Measurements from ENCODE around the gene LRRC3C.
"Not testable (repeated sequence)": the region's sequence is repeated elsewhere in the genome, so short reads cannot be mapped to it uniquely, and the experiment has no call there.

Gene LRRC3C, protein sequence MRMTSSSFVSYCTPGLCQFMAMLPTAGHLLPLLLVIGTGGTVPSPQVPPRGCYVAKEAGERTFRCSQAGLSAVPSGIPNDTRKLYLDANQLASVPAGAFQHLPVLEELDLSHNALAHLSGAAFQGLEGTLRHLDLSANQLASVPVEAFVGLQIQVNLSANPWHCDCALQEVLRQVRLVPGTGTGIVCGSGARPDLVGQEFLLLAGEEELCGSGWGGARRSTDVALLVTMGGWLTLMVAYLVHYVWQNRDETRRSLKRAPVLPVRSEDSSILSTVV

DNA sequence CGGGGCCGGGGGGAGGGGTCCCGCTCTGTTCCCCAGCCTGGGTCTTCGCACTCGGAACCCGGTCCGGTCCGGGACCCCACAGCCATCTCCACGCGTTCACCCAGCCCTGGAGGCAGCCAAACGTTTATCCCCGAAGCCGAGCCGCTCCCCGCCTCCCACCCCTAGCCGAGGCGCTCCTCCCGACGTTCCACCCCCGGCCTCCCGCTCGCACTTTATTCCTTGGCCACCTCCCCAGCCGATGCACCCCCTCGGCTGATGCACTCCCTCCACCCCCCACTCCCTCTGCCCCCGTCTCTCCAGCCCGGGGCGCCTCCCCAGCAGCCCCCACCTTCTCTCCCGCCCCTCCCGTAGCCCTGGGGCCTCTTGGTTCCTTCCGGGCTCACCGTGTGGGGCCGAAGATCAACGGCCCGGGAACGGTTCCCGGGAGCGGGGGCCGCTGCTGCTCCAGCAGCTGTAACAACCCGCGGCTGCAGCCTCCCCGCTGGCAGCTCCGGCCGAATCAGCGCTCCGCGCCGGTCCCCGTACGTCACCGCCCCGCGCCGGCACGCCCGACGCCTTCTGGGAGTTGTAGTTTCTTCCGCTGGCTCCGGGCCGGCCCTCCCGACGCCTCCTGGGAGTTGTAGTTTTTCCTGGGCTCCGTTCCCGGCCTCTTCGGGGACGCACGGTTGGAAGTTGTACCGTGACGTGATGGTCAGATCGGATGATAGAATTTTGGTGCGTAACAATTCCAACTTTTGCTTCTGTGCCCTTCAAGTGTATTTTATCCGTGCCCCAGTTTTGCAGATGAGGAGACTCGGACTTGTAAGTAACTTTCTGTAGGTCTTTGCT lies at the start of gene LRRC3C, which contains the start of gene ORMDL3:
Gene LRRC3C, plus strand, starts transcription at position 632 of the 828 bp plus-strand sequence. CDS start 13,792 bp downstream, outside the sequence.
Gene ORMDL3, minus strand, starts transcription at position 501 of the 828 bp plus-strand sequence. CDS start 3,398 bp downstream, outside the sequence.
- peak; percentile 98 for DNase-seq (ENCODE audit: low spot score)

DNA sequence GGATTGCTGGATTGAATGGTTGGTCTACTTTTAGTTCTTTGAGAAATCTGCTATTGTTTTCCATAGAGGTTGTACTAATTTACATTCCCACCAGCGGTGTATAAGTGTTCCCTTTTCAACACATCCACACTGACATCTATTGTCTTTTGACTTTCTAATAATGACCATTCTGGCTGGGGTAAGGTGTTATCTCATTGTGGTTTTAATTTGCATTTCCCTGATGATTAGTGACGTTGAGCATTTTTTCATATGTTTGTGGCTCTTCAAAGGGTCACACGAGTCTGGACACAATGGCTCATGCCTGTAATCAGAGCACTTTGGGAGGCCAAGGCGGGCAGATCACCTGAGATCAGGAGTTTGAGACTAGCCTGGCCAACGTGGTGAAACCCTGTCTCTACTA lies 41.4 kb upstream of the LRRC3C start:
- DNase-seq (ENCODE audit: low spot score), result not testable (repeated sequence)

DNA sequence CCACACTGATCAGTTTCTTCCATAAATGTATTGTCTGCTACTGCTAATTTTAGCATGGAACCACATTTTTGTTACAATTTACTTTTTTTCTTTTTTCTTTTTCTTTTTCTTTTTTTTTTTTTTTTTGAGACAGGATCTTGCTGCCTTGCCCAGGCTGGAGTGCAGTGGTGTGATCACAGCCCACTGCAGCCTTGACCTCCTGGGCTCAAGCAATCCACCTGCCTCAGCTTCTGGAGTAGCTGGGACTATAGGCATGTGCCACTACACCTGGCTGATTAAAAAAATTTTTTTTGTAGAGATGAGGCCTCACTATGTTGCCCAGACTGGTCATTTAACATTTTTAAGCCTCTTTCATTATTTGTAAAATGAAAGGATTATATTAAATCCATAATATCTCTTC lies 40.5 kb upstream of the LRRC3C start:
- no peak for DNase-seq (ENCODE audit: low spot score)

DNA sequence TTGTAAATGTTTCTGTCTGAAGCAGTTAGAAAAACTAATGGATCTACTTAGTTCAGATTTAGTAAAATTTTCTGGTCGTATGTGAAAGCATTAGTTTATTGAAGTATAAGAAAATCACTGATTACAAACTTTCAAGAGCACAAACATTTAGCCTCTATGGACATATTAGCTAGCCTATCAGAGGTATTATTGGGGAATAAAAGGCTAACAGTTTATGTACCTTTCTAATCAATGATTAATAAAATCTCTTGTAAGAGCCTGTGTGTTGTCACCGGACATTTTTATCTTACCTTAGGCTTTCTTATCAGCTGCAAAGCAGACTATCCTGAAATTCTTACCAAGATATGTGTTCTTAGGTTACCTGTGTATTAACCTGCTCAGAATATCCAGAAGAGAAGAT lies 38.3 kb upstream of the LRRC3C start:
- no peak for DNase-seq (ENCODE audit: low spot score)

DNA sequence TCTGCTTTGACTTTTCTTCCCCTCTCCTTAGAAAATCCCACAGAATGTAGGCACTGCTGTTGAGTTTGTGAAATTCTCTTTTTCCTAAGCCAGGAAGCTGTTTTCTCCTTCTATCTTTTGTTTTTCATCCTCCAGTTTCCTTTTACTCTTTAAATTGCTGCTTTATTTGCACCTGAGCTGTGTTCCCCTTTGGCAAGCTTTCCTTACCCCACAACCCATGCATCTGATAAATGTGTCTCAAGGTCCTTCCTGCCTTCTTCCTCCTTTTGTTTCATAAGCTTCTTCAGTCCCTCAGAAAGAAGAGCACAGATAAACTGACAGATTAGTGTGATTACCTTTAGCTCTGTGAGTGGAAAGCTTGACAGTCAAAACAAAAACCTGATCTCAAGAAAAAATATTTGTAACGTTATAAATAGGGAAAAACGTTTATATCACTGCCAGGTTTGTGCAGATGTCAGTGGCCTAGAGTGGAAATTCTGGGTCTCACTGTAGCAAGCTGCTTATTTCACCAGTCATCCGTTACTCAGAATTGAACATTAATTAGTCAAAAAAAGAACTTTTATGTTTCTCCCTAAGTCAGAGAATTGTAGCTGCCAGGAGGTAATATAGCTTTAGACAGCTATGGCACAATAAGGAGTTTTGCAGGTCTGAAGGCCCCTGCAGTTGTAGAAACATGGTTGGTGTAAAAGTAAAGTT lies 32.7 kb upstream of the LRRC3C start:
- DNase-seq (ENCODE audit: low spot score), result no peak

DNA sequence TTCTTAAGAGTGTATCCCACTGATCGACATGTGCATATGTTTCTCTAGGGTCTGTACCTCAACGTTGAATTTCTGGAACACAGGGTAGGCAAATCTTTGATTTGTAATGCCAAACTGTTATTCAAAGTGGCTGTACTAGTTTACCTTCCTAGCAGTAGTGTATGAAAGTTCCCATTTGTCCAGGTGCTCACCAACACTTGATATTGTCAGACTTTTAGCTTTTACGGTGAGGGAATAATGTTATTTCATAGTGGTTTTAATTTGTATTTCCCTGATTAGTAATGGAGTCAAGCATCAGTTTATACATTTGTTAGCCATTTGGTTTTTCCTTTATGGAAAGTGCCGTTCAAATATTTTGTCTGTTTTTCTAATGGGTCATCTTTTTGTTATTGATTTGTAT lies 29.4 kb upstream of the LRRC3C start:
- no peak for DNase-seq (ENCODE audit: low spot score)

DNA sequence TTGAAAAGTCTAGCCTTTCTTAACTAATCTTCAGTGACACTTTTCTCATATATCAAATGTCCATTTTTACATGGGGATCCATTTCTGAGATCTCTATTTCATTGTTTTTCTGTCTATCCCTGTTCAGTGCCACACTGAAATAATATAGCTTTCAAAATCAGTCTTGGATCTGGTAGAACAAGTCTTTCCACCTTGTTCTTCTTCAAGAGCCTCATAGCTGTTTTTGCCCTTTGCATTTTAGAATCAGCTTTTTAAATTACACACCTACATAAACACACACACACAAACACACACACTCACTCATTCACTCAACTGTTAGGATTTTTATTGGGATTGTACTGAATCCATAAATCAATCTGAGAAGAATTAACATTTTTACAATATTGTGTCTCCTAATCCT lies 28.3 kb upstream of the LRRC3C start:
- DNase-seq (ENCODE audit: low spot score), result no peak

DNA sequence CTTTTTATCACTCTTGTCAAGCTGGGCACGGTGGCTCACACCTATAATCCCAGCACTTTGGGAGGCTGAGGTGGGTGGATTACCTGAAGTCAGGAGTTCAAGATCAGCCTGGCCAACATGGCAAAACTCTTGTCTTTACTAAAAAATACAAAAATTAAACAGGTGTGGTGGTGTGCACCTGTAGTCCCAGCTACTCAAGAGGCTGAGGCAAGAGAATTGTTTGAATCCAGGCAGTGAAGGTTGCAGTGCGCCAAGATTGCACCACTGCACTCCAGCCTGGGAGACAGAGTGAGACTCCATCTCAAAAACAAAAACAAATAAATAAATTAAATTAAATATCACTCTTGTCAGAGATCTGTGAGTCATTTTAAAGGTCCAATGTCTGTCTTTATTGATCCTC lies 25.5 kb upstream of the LRRC3C start:
- DNase-seq (ENCODE audit: low spot score), result not testable (repeated sequence)

DNA sequence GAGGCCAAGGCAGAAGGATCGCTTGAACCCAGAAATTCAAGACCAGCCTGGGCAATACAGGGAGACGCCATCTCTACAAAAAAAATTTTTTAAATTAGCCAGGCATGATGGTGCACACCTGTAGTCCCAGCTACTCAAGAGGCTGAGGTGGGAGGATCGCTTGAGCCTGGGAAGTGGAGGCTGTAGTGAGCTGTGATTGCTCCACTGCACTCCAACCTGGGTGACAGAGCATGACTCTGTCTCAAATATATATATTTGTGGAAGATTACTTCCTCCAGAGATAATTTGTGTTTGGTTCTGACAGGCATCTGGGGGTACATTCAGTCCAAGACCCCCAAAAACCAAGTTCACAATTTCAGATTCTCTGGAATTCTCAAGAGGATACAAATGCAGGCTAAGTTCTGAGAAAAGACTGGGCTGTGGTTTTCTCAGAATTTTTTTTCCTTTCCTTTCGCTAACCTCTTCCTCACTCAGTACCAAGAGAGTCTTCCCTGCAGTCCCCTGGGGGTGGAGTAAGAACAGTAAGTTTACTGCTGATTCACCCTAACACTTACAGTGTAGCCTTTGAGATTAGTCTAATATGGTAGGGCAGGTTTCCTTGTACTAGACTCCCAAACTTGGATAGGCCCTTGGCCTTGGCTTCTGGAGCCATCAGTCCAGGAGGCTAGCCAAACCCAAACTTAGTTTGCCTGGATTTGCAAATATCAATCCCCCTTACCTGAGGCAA lies 24.2 kb upstream of the LRRC3C start:
- DNase-seq (ENCODE audit: low spot score), result no peak

DNA sequence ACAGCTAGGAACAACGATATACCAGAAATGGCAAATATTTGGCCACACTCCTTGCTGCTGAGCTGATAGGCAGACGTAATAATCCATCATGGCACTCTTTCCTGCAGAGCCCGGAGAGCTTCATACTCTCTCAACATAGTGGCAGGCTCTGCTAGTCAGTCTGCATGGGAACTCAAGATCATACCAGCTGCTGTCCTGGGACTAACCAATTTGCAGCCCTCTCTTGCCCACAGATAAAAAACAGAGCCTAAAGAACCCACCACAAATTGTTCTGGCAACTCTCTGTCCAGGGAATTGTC lies 22.6 kb upstream of the LRRC3C start:
- DNase-seq (ENCODE audit: low spot score), result no peak

DNA sequence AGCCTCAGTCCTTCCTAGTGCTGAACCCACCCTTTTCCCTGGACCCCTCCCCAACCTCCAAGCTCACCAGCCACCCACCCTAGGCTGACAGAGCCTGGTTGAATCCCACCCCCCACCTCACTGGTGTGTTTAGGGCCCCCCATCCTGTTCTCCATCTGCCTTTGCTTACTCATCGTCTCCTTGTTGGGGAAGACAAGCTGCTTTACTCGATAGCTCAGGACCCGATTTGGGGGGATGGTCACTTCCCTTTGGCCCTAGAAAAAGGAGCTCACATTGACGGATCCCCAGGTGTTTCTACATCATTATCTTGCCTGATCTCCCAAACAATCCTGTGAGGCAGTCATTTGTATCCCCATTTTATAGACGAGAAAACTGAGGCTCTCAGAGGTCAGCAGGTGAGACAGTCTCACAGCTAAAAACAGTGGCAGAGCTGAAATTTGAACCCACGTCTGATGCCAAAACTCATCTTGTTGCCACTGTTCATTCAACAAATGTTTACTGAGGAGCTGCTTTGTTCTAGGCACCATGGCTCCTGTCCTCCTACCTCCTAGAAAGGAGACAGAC lies 18.7 kb upstream of the LRRC3C start:
- no peak for DNase-seq (ENCODE audit: low spot score)

DNA sequence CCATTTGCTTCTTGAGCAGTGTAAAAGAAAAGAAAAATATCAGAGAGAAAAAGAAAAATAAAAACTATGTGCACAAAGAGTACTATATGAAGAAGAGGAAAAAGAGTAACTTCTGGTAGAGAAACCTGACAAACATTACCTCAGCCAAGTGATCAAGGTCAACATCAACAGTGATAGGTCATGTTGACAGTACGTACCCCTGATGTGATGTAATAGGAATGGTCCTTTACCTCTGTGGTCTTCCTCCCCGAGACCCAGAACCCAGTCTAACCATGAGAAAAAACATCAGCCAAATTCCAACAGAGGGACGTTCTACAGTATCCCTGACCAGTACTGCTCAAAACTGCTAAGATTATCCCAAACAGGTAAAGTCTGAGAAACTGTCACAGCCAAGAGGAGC lies 13.5 kb upstream of the LRRC3C start:
- no peak for DNase-seq (ENCODE audit: low spot score)

DNA sequence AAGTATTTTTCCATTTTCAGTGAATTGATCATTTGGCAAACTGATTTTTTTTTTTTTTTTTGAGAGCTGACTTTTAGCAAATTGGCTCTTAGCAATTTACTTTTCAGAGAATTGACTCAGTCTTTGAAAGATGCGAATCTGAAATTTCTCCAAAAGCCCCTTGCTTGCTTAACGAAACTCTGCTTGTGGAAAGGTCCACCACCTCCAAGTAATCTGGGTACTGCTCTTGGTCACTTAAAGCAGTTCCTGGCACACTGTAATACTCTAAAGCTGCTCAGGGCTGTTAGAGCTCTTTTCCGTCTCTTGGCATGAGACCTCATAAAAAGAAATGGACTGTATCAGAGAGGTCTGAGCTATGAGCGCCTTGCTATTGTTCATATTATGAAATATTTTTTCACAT lies 12.0 kb upstream of the LRRC3C start:
- DNase-seq (ENCODE audit: low spot score), result no peak

DNA sequence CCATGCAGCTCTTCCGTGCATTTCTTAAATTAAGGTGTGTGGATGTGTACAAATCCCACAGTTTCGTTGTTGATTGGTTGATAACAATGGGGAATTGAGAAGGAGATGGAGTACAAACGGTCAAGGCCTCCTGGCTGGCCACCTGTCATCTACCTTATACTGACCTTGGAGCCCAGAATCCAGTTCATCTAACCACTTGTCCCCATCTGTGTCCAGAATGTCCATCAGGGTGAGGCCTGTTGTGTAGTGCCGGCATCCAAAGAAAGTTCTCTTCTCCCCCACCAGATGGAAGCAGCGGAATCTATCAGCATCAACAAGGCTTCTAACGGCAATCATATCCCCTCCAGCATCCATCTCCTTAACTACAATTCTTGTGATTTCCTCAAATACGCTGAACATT lies 10.6 kb upstream of the LRRC3C start:
- DNase-seq (ENCODE audit: low spot score), result no peak

DNA sequence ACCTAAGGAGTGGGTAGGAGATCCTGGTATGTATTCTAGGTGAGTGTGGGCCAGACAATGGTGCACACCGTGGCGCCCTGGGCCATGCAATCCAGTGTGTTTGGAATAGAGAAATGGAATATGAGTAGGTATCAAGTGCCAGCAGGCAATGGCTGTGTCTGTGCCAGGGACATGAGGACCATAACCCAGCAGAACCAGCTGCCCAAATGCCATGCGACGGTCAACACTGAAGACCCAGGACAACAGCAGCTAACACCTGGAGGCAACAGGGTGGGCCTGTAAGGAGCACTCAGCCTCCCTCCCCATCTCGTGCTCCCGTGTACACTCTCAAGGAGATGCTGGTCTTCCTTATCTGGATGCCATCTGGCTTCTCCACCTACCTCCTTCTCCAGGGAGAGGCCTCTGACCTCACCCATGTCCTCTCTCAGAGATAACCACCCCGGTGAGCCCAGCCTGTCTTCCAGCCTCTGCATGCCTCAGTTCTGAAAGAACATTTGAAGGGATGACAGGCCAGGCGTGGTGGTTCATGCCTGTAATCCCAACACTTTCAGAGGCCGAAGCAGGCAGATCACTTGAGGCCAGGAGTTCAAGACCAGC lies 8.3 kb upstream of the LRRC3C start:
- DNase-seq (ENCODE audit: low spot score), result no peak

DNA sequence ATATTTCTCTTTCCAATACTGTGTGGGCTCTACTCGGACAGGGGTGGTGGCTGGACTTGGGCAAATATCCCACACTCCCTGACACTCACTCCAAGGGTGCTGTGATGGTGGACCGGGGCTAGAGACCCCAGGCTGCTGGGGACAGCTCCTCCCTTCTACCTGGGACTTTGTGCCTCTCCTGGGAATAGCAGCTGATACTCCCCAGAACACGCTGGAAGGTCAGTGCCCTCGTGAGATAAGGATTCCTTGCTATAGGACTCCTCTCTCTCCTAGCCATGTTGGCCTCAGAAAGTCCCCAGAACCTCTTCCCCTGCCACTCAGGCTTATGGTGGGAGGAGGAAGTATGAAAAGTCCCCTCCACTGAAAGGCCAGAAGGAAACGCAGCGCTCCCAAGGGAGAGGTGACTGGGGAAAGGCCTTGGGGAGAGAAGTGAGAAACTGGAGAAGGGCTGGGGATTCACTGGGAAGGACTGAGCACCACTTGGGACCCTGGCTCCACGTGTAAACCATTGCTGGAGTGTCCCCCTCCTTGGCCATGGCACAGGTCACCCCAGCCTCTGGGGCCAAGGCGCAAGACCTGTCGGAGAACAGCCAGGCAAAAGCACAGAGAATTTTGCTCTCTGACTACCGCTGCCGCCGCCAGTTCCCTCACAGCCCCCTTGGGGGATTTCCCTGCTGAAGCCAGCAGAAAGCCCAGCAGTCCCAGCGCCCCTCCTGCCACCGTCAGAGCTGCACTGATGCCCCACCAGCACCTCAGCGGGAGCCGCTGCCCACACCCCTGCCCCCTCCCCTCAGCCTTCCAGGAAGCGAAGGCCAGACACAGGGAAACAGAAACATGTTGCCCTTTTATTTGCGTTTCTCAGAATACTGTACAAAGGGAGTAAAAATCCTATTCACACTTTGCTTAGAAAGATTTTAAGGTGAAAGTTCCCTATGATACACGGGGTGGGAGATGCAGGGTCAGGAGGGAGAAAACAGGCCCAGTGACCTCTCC lies 7.0 kb upstream of the LRRC3C start:
- DNase-seq (ENCODE audit: low spot score), result no peak

DNA sequence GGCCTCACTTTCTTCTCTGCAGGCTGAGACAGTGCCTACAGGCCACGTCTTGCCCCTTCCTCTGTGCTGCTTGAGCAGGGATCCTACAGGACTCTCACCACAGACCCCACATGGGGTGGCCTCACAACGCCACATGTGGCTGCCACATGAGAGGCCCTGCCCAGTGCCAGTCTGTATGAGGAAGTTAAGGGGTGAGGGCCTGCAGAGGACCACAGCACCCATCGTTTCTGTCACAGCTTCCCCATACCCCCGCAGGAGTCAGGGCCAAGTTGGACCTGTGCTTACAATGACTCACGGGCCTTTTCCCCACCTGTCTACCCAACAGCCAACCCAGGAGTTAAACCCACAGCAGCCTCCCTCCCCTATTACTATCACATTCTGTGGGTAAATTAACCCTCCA lies 6.2 kb upstream of the LRRC3C start:
- DNase-seq (ENCODE audit: low spot score), result no peak

DNA sequence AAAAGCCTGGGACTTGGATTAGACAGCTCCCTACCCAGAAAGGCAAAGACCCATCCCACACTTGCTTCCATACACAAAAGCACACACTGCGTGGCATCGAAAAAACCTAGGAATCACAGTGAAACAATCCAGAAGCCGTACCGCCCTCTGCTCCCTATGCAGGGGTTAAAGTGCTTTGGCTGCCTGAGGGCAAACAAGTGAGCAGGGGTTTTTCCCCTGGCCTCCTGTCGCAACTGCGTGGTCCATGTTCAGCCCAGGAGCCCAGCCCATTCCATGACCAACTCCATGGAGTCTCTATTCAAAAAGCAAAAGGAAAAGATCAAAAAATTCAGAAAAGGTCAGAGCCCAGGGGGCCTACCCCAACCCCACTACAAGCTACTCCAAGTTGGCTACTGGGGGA lies 5.5 kb upstream of the LRRC3C start:
- DNase-seq (ENCODE audit: low spot score), result no peak

DNA sequence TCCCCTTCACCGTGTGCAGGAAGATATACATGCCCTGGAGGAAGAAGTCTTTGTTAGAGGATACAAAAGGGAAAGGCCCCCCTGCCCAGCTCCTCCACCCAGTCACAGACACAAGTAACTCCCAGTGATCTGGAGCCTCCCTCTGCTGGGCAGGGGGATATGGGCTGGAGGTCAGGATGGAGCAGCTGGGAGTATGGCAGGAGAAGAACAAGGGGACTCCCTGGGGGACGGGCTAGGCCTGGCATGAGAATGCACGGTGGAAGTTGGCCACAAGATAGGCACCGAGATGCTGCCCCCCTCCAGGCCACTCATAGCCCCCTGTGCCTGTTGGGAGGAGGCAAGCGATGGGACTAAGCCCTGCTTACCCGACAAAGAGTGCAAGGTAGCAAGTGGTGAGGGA lies 4.3 kb upstream of the LRRC3C start:
- DNase-seq (ENCODE audit: low spot score), result no peak
